HepG2 (cell line): ENCODE data around the gene CA11. TPM values are rescaled to one million over a fixed set of nuclear protein-coding genes. Genes with fewer than 3 reads are reported as not detected.

Experiments used
- ARID4A ChIP-seq: sonication (generic); formaldehyde crosslinking; IDR thresholded peaks from 2 replicates; pipeline ENCODE4 v1.5.0; 2020; ENCODE audit warnings: mild to moderate bottlenecking, missing genetic modification reagents, borderline replicate concordance
- ATF1 ChIP-seq: IDR thresholded peaks from 2 replicates; pipeline ENCODE4 v1.6.1; 2016; ENCODE audit warnings: mild to moderate bottlenecking, control low read depth
- FIP1L1 ChIP-seq: fragments of 200-400 bp; formaldehyde crosslinking; IDR thresholded peaks from 2 replicates; pipeline ENCODE4 v1.6.1; 2018; ENCODE audit warnings: low read depth, mild to moderate bottlenecking, low read length, moderate library complexity, borderline replicate concordance; ENCODE audit not compliant: insufficient read depth
- HINFP ChIP-seq: sonication (generic); formaldehyde crosslinking; IDR thresholded peaks from 2 replicates; pipeline ENCODE4 v1.4.0; 2020; ENCODE audit warnings: low read depth, mild to moderate bottlenecking, missing genetic modification reagents
- HNRNPL ChIP-seq: fragments of 200-400 bp; formaldehyde crosslinking; IDR thresholded peaks from 2 replicates; pipeline ENCODE4 v1.6.1; 2017; ENCODE audit warnings: mild to moderate bottlenecking, low read depth, low read length
- IKZF5 ChIP-seq: IDR thresholded peaks from 2 replicates; pipeline ENCODE4 v1.6.1; 2018; ENCODE audit warnings: missing genetic modification reagents, mild to moderate bottlenecking, missing compliant biosample characterization
- KDM3A ChIP-seq: IDR thresholded peaks from 2 replicates; pipeline ENCODE4 v1.6.1; 2018; ENCODE audit warnings: low read depth, missing compliant biosample characterization
- KDM5B ChIP-seq: sonication (generic); formaldehyde crosslinking; IDR thresholded peaks from 2 replicates; pipeline ENCODE4 v1.4.0; 2020; ENCODE audit warnings: missing genetic modification reagents, mild to moderate bottlenecking, borderline replicate concordance
- MED1 ChIP-seq: sonication (generic); formaldehyde crosslinking; IDR thresholded peaks from 2 replicates; pipeline ENCODE4 v1.4.0; 2020; ENCODE audit warnings: missing genetic modification reagents
- MYC ChIP-seq: sonication (generic); formaldehyde crosslinking; IDR thresholded peaks from 2 replicates; pipeline ENCODE4 v1.9.0; 2021; ENCODE audit warnings: missing genetic modification reagents, borderline replicate concordance
- NFE2L2 ChIP-seq: fragments of 150-350 bp; IDR thresholded peaks from 2 replicates; pipeline ENCODE4 v1.6.1; 2014; ENCODE audit warnings: low read length
- SALL1 ChIP-seq: sonication (generic); formaldehyde crosslinking; IDR thresholded peaks from 2 replicates; pipeline ENCODE4 v1.8.0; 2022; ENCODE audit warnings: mild to moderate bottlenecking, missing genetic modification reagents
- SNAPC4 ChIP-seq: sonication (generic); formaldehyde crosslinking; IDR thresholded peaks from 2 replicates; pipeline ENCODE4 v1.4.0; 2020; ENCODE audit warnings: mild to moderate bottlenecking, missing genetic modification reagents
- SP5 ChIP-seq: IDR thresholded peaks from 2 replicates; pipeline ENCODE4 v1.6.1; 2016; ENCODE audit warnings: low read depth, borderline replicate concordance
- ZFP36L1 ChIP-seq: sonication (generic); formaldehyde crosslinking; IDR thresholded peaks from 2 replicates; pipeline ENCODE4 v1.8.0; 2022; ENCODE audit warnings: mild to moderate bottlenecking, missing genetic modification reagents, moderate library complexity
- ZNF121 ChIP-seq: sonication (generic); formaldehyde crosslinking; IDR thresholded peaks from 2 replicates; pipeline ENCODE4 v1.5.0; 2020; ENCODE audit warnings: mild to moderate bottlenecking, missing genetic modification reagents
- ZNF296 ChIP-seq: sonication (generic); formaldehyde crosslinking; conservative IDR thresholded peaks from 2 replicates; pipeline ENCODE4 v1.5.0; 2020; ENCODE audit warnings: mild to moderate bottlenecking, missing genetic modification reagents
- polyA plus RNA-seq, 8 experiments: library from polyadenylated mRNA; depleted of rRNA in 3 of 8; stranded (reverse) in 7 of 8; unstranded in 1 of 8; fragments of >200 nt; fragmentation: Illumina TruSeq in 4 of 8; extraction: Trizol in 4 of 8; gene quantifications; 2 replicates each; pipeline versions ENCODE4 v1.2.1 to v1.2.3, GENCODE V29; 2011 to 2016; ENCODE audit warnings: low read depth in 4 of 8, missing spikeins in 1 of 8, mixed read lengths in 1 of 8; ENCODE audit not compliant: insufficient read depth in 1 of 8
- total RNA-seq, 5 experiments: library from RNA; depleted of rRNA; stranded (reverse); fragments of >200 nt; fragmentation: Illumina TruSeq; extraction: Trizol; gene quantifications; 2 replicates each; pipeline ENCODE4 v1.2.3, GENCODE V29; 2016; ENCODE audit warnings: low read depth in 1 of 5

Gene CA11
- total and polyA plus RNA-seq, 2 of the 13 experiments (the other 11 are each of a cell fraction or from before 2014, with no cell fraction given): 0.41 to 0.58 TPM

GRCh38 chr19:48680436-48681126 is 34.6 kb upstream of the CA11 start (continued):
- no peak for TF ChIP-seq IKZF5 (CRISPR knock-in tag)
- TF ChIP-seq MED1 (CRISPR knock-in tag): 0 out of 2 replicates have a peak, but pooled peaks have one; percentile 15
- peak; percentile 38; the same call in 1 of the 2 replicates for TF ChIP-seq ZNF296 (CRISPR knock-in tag)
- TF ChIP-seq ZNF121: peak; percentile 85
- 0 out of 2 replicates have a peak, but pooled peaks have one; percentile 17 for TF ChIP-seq HNRNPL
- no peak for TF ChIP-seq ATF1 (CRISPR knock-in tag)
- TF ChIP-seq MYC (CRISPR knock-in tag): peak; percentile 38; the same call in 1 of the 2 replicates
- peak; percentile 51; the same call in 1 of the 2 replicates for TF ChIP-seq ARID4A (CRISPR knock-in tag)
- no peak for TF ChIP-seq FIP1L1
- no peak for TF ChIP-seq HINFP
- 0 out of 2 replicates have a peak, but pooled peaks have one; percentile 35 for TF ChIP-seq SP5
- no peak for TF ChIP-seq SNAPC4
- TF ChIP-seq ZFP36L1 (CRISPR knock-in tag): no peak
- no peak for TF ChIP-seq KDM3A
- peak; percentile 52; the same call in 1 of the 2 replicates for TF ChIP-seq SALL1
- 0 out of 2 replicates have a peak, but pooled peaks have one; percentile 15 for TF ChIP-seq KDM5B
- TF ChIP-seq NFE2L2: no peak
